ENCODE measurements around the gene NHERF1. TPM values are rescaled to one million over a fixed set of nuclear protein-coding genes. Genes with fewer than 3 reads are reported as not detected.

The NHERF1 gene
- total RNA-seq, 1 experiment from 2014 or later, result 75.0 TPM

DNA sequence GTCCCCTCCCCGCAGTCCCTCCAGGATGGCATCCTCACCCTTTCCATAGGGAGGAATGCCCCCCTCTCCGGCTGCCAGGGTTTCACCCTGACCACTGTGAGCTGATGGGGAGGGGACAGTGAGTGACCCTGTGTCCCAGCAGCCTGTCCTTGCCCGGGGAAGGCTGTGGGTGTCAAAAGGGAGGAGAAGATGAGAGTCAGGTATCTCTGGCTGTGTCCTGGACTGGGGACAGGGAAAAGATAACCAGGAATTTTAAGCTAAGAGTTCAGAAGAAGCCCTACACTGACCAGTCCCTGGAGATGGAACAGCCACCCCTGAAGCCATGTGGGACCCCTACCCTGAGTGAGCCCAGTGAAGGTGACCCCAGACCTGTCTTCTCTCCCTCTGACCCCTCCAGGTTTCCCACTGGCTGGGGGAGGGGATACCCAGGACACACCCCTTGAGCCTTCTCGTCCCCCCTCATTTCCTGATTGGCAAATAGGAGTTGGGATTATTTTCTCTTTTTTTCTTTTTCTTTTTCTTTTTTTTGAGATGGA lies 16.4 kb downstream of the NHERF1 start:
- no peak overlapping the region for H2AFZ ChIP-seq (ENCODE audit: low read length)
- H3K4me3 ChIP-seq (ENCODE audit: low read length), result no peak overlapping the region
- ChIA-PET POLR2A (ENCODE audit: unreplicated experiment) (no interaction called here), CTCF (no interaction called here)
- H3F3A ChIP-seq (ENCODE audit: low read length, unreplicated experiment), result no peaks in the 10 kb centered on the region
- no peak for TF ChIP-seq EZH2 (IDR thresholded peaks at IDR 0.05; ENCODE audit: low read length, unreplicated experiment)
- peaks cover 9% of the 10 kb centered on the region for H3K4me1 ChIP-seq (ENCODE audit: insufficient read depth, low read length)
- no peaks in the 10 kb centered on the region for H4K20me1 ChIP-seq (ENCODE audit: low read length)
- no peak overlapping the region for H3K9ac ChIP-seq (ENCODE audit: low read length)
- intact Hi-C loops (cut with micrococcal nuclease), result no loop called here
- DNase-seq (no peak), ATAC-seq (no peak)
- no peaks in the 10 kb centered on the region for H3K9me2 ChIP-seq (replicated peaks; ENCODE audit: low read length)
- H3K4me2 ChIP-seq (ENCODE audit: low read length), result no peak overlapping the region
- no peak overlapping the region for H3K27ac ChIP-seq (ENCODE audit: low read length)
- no peaks in the 10 kb centered on the region; the same call in 1 of the 2 replicates for H3K36me3 ChIP-seq (ENCODE audit: low read depth, low read length)
- H3K79me2 ChIP-seq (ENCODE audit: low read length), result peaks cover 6% of the 10 kb centered on the region
- H3K9me3 ChIP-seq (ENCODE audit: low read length), result no peaks in the 10 kb centered on the region
- no TSS peak for BruUV-seq (replicated peaks)
- H3K27me3 ChIP-seq (ENCODE audit: low read length), result no peaks in the 10 kb centered on the region

DNA sequence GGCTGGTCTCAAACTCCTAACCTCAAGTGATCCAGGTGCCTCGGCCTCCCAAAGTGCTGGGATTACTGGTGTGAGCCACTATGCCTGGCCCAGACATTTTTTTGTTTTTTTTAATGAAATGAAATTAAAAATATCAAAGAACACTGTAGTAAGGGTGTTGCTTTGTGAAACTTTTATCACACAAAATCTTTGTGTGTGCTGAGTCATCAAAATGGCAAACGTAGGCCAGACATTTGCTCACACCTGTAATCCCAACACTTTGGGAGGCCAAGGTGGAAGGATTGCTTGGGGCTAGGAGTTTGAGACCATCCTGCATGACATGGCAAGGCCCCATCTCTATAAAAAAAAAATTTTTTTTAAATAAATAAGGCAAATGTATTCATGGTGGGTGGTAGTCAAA lies 18.0 kb downstream of the NHERF1 start:
- H3F3A ChIP-seq (ENCODE audit: low read length, unreplicated experiment), result no peaks in the 10 kb centered on the region
- no peaks in the 10 kb centered on the region for H3K9me3 ChIP-seq (ENCODE audit: low read length)
- TF ChIP-seq CTCF (conservative IDR thresholded peaks at IDR 0.05; ENCODE audit: low read depth, low read length), result no peak
- no peak for TF ChIP-seq EZH2phosphoT487 (IDR thresholded peaks at IDR 0.05; ENCODE audit: borderline replicate concordance, low read length)
- TF ChIP-seq EZH2 (IDR thresholded peaks at IDR 0.05; ENCODE audit: low read length, unreplicated experiment), result no peak
- ATAC-seq, result no peak
- DNase-seq, result no peak
- H3K9me2 ChIP-seq (replicated peaks; ENCODE audit: low read length), result no peaks in the 10 kb centered on the region
- no peak overlapping the region for H3K9ac ChIP-seq (ENCODE audit: low read length)
- no peaks in the 10 kb centered on the region for H4K20me1 ChIP-seq (ENCODE audit: low read length)
- BruUV-seq (replicated peaks), result no TSS peak
- H3K79me2 ChIP-seq (ENCODE audit: low read length), result no peaks in the 10 kb centered on the region
- no peak overlapping the region for H2AFZ ChIP-seq (ENCODE audit: low read length)
- intact Hi-C loops (cut with micrococcal nuclease), result no loop called here
- H3K4me1 ChIP-seq (ENCODE audit: insufficient read depth, low read length), result no peaks in the 10 kb centered on the region
- POLR2A ChIA-PET (ENCODE audit: unreplicated experiment), result no interaction called here
- CTCF ChIA-PET, result interaction anchor here (0.6 kb wide), 1 partner anchor 110 kb away, joined by 4 read pairs; no protein-coding TSS in a partner anchor
- no peaks in the 10 kb centered on the region for H3K27me3 ChIP-seq (ENCODE audit: low read length)
- no peak overlapping the region for H3K4me2 ChIP-seq (ENCODE audit: low read length)
- no peak overlapping the region for H3K27ac ChIP-seq (ENCODE audit: low read length)
- peaks cover 8% of the 10 kb centered on the region for H3K36me3 ChIP-seq (ENCODE audit: low read depth, low read length)
- no peak overlapping the region for H3K4me3 ChIP-seq (ENCODE audit: low read length)

DNA sequence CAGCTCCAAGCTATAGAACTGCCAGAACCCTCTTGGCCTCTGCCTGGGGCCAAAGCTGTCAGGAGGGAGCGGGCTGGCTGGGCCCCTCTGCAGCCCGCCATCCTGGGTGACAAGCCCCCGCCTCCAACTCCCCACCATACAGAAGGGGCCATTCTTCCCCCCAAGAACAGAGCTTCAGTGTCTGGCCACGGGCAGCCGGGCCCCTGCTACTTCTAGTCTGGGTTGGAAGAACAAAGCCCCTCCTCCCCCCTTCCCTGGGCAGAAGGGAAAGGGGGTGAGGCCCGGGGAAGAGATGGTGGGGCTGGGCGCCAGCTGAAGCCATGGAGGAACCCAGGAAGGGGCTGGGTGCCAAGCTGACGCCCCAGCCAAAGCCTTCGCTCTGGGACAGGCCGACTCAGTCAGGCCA lies 18.7 kb downstream of the NHERF1 start:
- H3K36me3 ChIP-seq (ENCODE audit: low read depth, low read length), result peaks cover 15% of the 10 kb centered on the region
- H3K27ac ChIP-seq (ENCODE audit: low read length), result no peak overlapping the region
- no peaks in the 10 kb centered on the region for H3K9me3 ChIP-seq (ENCODE audit: low read length)
- no peak for DNase-seq
- H3K9me2 ChIP-seq (replicated peaks; ENCODE audit: low read length), result no peaks in the 10 kb centered on the region
- H3K4me1 ChIP-seq (ENCODE audit: insufficient read depth, low read length), result no peaks in the 10 kb centered on the region
- no peak overlapping the region for H3K4me3 ChIP-seq (ENCODE audit: low read length)
- H3K4me2 ChIP-seq (ENCODE audit: low read length), result no peak overlapping the region
- BruUV-seq (replicated peaks), result no TSS peak
- no peaks in the 10 kb centered on the region for H3F3A ChIP-seq (ENCODE audit: low read length, unreplicated experiment)
- CTCF ChIA-PET, result no interaction called here
- no peak for ATAC-seq
- TF ChIP-seq CTCF (conservative IDR thresholded peaks at IDR 0.05; ENCODE audit: low read depth, low read length) (no peak), EZH2 (IDR thresholded peaks at IDR 0.05; ENCODE audit: low read length, unreplicated experiment) (no peak), EZH2phosphoT487 (IDR thresholded peaks at IDR 0.05; ENCODE audit: borderline replicate concordance, low read length) (no peak)
- intact Hi-C loops (cut with micrococcal nuclease), result no loop called here
- POLR2A ChIA-PET (ENCODE audit: unreplicated experiment), result no interaction called here
- H3K79me2 ChIP-seq (ENCODE audit: low read length), result no peaks in the 10 kb centered on the region
- no peak overlapping the region for H2AFZ ChIP-seq (ENCODE audit: low read length)
- H4K20me1 ChIP-seq (ENCODE audit: low read length), result no peaks in the 10 kb centered on the region
- no peaks in the 10 kb centered on the region for H3K27me3 ChIP-seq (ENCODE audit: low read length)
- no peak overlapping the region for H3K9ac ChIP-seq (ENCODE audit: low read length)
